Measurements from ENCODE around the gene SLC27A2.

DNA sequence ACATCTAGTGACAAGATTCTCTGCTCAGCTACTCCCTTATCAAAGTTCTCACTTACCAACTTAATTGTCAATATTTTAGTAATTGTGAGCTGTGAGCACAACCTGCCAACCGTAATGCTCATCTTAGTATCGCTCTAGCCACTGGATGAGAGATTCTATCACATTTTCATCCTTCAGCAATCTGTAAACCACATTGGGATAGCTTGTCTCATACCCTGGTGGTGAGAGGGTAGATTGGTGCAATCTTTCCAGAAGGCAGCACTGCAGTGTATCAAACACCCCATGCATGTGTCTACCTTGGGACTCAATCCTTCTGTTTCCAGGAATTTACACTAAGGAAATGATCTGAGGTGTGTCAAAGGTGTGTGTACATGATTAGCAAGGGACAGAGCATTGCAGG is 44.1 kb upstream of the SLC27A2 start:
- TF ChIP-seq YY1 (IDR thresholded peaks at IDR 0.05; ENCODE audit: insufficient read depth, insufficient read length), result no peak
- TF ChIP-seq SUZ12 (IDR thresholded peaks at IDR 0.05; ENCODE audit: extremely low read depth, insufficient read depth, insufficient read length), result no peak
